Fibroblast of lung (primary cell): Measurements from ENCODE around the gene TTF1. TPM values are rescaled to one million over a fixed set of nuclear protein-coding genes. Genes with fewer than 3 reads are reported as not detected.

Experiments
- DNase-seq, 2 donors: peaks; one replicate each; pipeline versions ENCODE4 v3.0.0 to v3.0.0-alpha.2; 2010; ENCODE audit warnings: low read depth in 2 of 2
- H2AFZ ChIP-seq: 2 replicates; pipeline ENCODE4 v1.5.1; 2012; ENCODE audit warnings: low read length, control low read depth, inconsistent platforms
- H3K27ac ChIP-seq: 2 replicates; pipeline ENCODE4 v1.5.1; 2011; ENCODE audit warnings: low read length, control low read depth; ENCODE audit not compliant: insufficient read depth
- H3K27me3 ChIP-seq: 2 replicates; pipeline ENCODE4 v1.5.1; 2011; ENCODE audit warnings: mild to moderate bottlenecking, low read length; ENCODE audit not compliant: control insufficient read depth, insufficient read depth
- H3K36me3 ChIP-seq: 2 replicates; pipeline ENCODE4 v1.5.1; 2011; ENCODE audit warnings: low read length; ENCODE audit not compliant: control insufficient read depth, insufficient read depth
- H3K4me1 ChIP-seq: 2 replicates; pipeline ENCODE4 v1.5.1; 2011; ENCODE audit warnings: low read length; ENCODE audit not compliant: control insufficient read depth, insufficient read depth; ENCODE audit errors: extremely low read depth
- H3K4me2 ChIP-seq: 2 replicates; pipeline ENCODE4 v1.5.1; 2011; ENCODE audit warnings: low read length, control low read depth; ENCODE audit not compliant: insufficient read depth; ENCODE audit errors: extremely low read depth
- H3K4me3 ChIP-seq, 4 experiments: fragments of 200-600 bp in 1 of 4; sonication (generic) in 1 of 4; replicated peaks in 1 of 4; 2 replicates each; pipeline ENCODE4 v1.5.1; 2011 to 2016; ENCODE audit warnings: low read length in 4 of 4, low read depth in 3 of 4, mild to moderate bottlenecking in 3 of 4, control low read depth in 2 of 4, inconsistent platforms in 1 of 4, mixed read lengths in 1 of 4; ENCODE audit not compliant: insufficient read depth in 1 of 4; ENCODE audit errors: control extremely low read depth in 1 of 4
- H3K79me2 ChIP-seq: 2 replicates; pipeline ENCODE4 v1.5.1; 2012; ENCODE audit warnings: mild to moderate bottlenecking, low read length, inconsistent platforms; ENCODE audit not compliant: control insufficient read depth, insufficient read depth
- H3K9ac ChIP-seq: 2 replicates; pipeline ENCODE4 v1.5.1; 2011; ENCODE audit warnings: mild to moderate bottlenecking, low read length, control low read depth; ENCODE audit not compliant: insufficient read depth
- H3K9me3 ChIP-seq: 2 replicates; pipeline ENCODE4 v1.5.1; 2012; ENCODE audit warnings: low read depth, low read length; ENCODE audit not compliant: control insufficient read depth, insufficient read depth
- H4K20me1 ChIP-seq: 2 replicates; pipeline ENCODE4 v1.5.1; 2011; ENCODE audit warnings: low read length; ENCODE audit not compliant: control insufficient read depth, insufficient read depth; ENCODE audit errors: extremely low read depth
- EZH2 ChIP-seq: IDR thresholded peaks from 2 replicates; pipeline ENCODE4 v1.5.1; 2012; ENCODE audit warnings: low read length, control low read depth, mild to moderate bottlenecking; ENCODE audit errors: missing control alignments
- polyA plus RNA-seq, 2 donors: library from polyadenylated mRNA; depleted of rRNA in 1 of 2; stranded (reverse) in 1 of 2; unstranded in 1 of 2; fragments of >200 nt; gene quantifications; 2 replicates each; pipeline ENCODE4 v1.2.1, GENCODE V29; 2011 to 2012; ENCODE audit warnings: missing spikeins in 1 of 2
- total RNA-seq: library from RNA; depleted of rRNA; stranded (reverse); fragments of >200 nt; gene quantifications from 2 replicates; pipeline ENCODE4 v1.2.1, GENCODE V29; 2014
- TF ChIP-seq, protein P1 (sequence below), 2 donors: IDR thresholded peaks in 1 of 2; conservative IDR thresholded peaks in 1 of 2; 1 replicate in 1 of 2; 2 replicates in 1 of 2; pipeline ENCODE4 v1.5.1; 2011 to 2012; ENCODE audit warnings: low read length in 2 of 2, control low read depth in 1 of 2, inconsistent platforms in 1 of 2, low read depth in 1 of 2, mild to moderate bottlenecking in 1 of 2

Gene TTF1
- total and polyA plus RNA-seq, 2 donors (not counting 1 experiment from before 2014, with no cell fraction given): 6.9 to 11.6 TPM

- Histone ChIP-seq H4K20me1 (no peaks in the 10 kb centered on the region), H3K9ac (no peak overlapping the region), H2AFZ (no peak overlapping the region), H3K4me3 (no peak overlapping the region), H3K9me3 (no peaks in the 10 kb centered on the region), H3K4me2 (no peak overlapping the region), H3K27me3 (peaks cover 11% of the 10 kb centered on the region), H3K27ac (no peak overlapping the region), H3K79me2 (no peaks in the 10 kb centered on the region), H3K36me3 (no peaks in the 10 kb centered on the region), H3K4me1 (no peaks in the 10 kb centered on the region)
- TF ChIP-seq, protein P1, sequence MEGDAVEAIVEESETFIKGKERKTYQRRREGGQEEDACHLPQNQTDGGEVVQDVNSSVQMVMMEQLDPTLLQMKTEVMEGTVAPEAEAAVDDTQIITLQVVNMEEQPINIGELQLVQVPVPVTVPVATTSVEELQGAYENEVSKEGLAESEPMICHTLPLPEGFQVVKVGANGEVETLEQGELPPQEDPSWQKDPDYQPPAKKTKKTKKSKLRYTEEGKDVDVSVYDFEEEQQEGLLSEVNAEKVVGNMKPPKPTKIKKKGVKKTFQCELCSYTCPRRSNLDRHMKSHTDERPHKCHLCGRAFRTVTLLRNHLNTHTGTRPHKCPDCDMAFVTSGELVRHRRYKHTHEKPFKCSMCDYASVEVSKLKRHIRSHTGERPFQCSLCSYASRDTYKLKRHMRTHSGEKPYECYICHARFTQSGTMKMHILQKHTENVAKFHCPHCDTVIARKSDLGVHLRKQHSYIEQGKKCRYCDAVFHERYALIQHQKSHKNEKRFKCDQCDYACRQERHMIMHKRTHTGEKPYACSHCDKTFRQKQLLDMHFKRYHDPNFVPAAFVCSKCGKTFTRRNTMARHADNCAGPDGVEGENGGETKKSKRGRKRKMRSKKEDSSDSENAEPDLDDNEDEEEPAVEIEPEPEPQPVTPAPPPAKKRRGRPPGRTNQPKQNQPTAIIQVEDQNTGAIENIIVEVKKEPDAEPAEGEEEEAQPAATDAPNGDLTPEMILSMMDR (conservative IDR thresholded peaks at IDR 0.05 in 1 of 2, IDR thresholded peaks at IDR 0.05 in 1 of 2; ENCODE audit: low read depth in 1 of 2, low read length in 2 of 2): no peak
- TF ChIP-seq EZH2: no peak
- no peak for DNase-seq
Measured at GRCh38 chr9:132443951-132444607, 37.4 kb upstream of the TTF1 start.

- H3K4me1 ChIP-seq: no peaks in the 10 kb centered on the region
- TF ChIP-seq, protein P1 (conservative IDR thresholded peaks at IDR 0.05 in 1 of 2, IDR thresholded peaks at IDR 0.05 in 1 of 2; ENCODE audit: low read depth in 1 of 2, low read length in 2 of 2): no peak
- no peak for TF ChIP-seq EZH2
Measured at GRCh38 chr9:132441404-132441803, 34.8 kb upstream of the TTF1 start.

DNA sequence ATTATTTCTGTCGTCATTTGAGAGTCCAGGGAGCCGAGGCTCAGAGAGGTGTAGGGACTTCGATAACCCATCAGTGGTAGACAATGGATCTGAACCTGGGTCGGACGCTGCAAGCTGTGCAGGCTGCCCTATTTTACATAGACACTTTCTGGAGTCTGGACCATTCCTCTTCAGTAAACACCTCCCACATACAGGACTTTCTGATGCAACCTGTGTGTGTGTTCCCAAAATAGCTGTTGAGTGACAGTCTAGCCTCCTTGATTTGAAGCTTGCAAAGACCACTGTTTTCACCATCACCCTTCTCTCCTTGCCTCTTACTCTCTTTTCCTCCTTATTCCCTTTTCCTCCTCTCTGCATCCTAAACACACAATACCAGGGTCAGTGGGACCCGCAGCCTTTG lies 34.1 kb upstream of the TTF1 start:
- Histone ChIP-seq H3K4me3 (no peak overlapping the region), H2AFZ (no peak overlapping the region), H3K9me3 (no peaks in the 10 kb centered on the region), H3K9ac (no peak overlapping the region), H3K27ac (no peak overlapping the region), H3K79me2 (no peaks in the 10 kb centered on the region), H3K36me3 (no peaks in the 10 kb centered on the region), H3K27me3 (peaks cover 11% of the 10 kb centered on the region), H3K4me1 (no peaks in the 10 kb centered on the region), H3K4me2 (no peak overlapping the region), H4K20me1 (no peaks in the 10 kb centered on the region)
- no peak for TF ChIP-seq EZH2
- TF ChIP-seq, protein P1 (conservative IDR thresholded peaks at IDR 0.05 in 1 of 2, IDR thresholded peaks at IDR 0.05 in 1 of 2; ENCODE audit: low read depth in 1 of 2, low read length in 2 of 2): no peak
- DNase-seq: no peak

More at GRCh38 chr9:132441404-132441803, 34.8 kb upstream of the TTF1 start:
- H3K9me3 ChIP-seq: no peaks in the 10 kb centered on the region
- peaks cover 11% of the 10 kb centered on the region for H3K27me3 ChIP-seq
- H3K9ac ChIP-seq: no peak overlapping the region
- H3K36me3 ChIP-seq: no peaks in the 10 kb centered on the region
- no peak overlapping the region for H3K4me2 ChIP-seq
- no peaks in the 10 kb centered on the region for H3K79me2 ChIP-seq
- no peak overlapping the region for H2AFZ ChIP-seq
- no peak for DNase-seq
- no peak overlapping the region for H3K4me3 ChIP-seq
- H4K20me1 ChIP-seq: no peaks in the 10 kb centered on the region
- H3K27ac ChIP-seq: no peak overlapping the region
